Smooth muscle cell (in vitro differentiated cells): Measurements from ENCODE around the gene NUP210. TPM values are rescaled to one million over a fixed set of nuclear protein-coding genes. Genes with fewer than 3 reads are reported as not detected.
"Not testable (repeated sequence)": the region's sequence is repeated elsewhere in the genome, so short reads cannot be mapped to it uniquely, and the experiment has no call there.

Experiments used
- DNase-seq: peaks from one replicate; lab custom pipeline; 2025; ENCODE audit not compliant: unreplicated experiment; lab: John Stamatoyannopoulos, UW
- H2AFZ ChIP-seq: fragments of 200-600 bp; sonication (generic); 2 replicates; pipeline ENCODE4 v1.6.0; 2016; ENCODE audit warnings: antibody characterized with exemption, low read depth, mild to moderate bottlenecking
- H3F3A ChIP-seq: fragments of 200-600 bp; sonication (generic); 2 replicates; pipeline ENCODE4 v1.6.0; 2017; ENCODE audit warnings: antibody characterized with exemption, low read depth
- H3K27ac ChIP-seq: fragments of 200-600 bp; sonication (generic); 2 replicates; pipeline ENCODE4 v1.5.1; 2016; ENCODE audit warnings: low read depth, mild to moderate bottlenecking
- H3K27me3 ChIP-seq: fragments of 200-600 bp; sonication (generic); 2 replicates; pipeline ENCODE4 v1.6.1; 2016; ENCODE audit warnings: low read depth, mild to moderate bottlenecking
- H3K36me3 ChIP-seq: fragments of 200-600 bp; sonication (generic); 2 replicates; pipeline ENCODE4 v1.5.1; 2016; ENCODE audit warnings: low read depth
- H3K4me1 ChIP-seq: fragments of 200-600 bp; sonication (generic); 2 replicates; pipeline ENCODE4 v1.5.1; 2016; ENCODE audit warnings: low read depth
- H3K4me2 ChIP-seq: fragments of 200-600 bp; sonication (generic); 2 replicates; pipeline ENCODE4 v1.6.0; 2016; ENCODE audit warnings: mild to moderate bottlenecking
- H3K4me3 ChIP-seq: fragments of 200-600 bp; sonication (generic); 2 replicates; pipeline ENCODE4 v1.5.1; 2016; ENCODE audit warnings: mild to moderate bottlenecking
- H3K79me2 ChIP-seq: fragments of 200-600 bp; sonication (generic); 2 replicates; pipeline ENCODE4 v1.6.0; 2016; ENCODE audit warnings: low read depth, mild to moderate bottlenecking
- H3K9ac ChIP-seq: fragments of 200-600 bp; sonication (generic); 2 replicates; pipeline ENCODE4 v1.6.0; 2016; ENCODE audit warnings: low read depth
- H3K9me3 ChIP-seq: fragments of 200-600 bp; sonication (generic); replicated peaks from 2 replicates; pipeline ENCODE4 v1.5.1; 2016; ENCODE audit warnings: low read depth
- H4K20me1 ChIP-seq: fragments of 200-600 bp; sonication (generic); 2 replicates; pipeline ENCODE4 v1.6.0; 2016; ENCODE audit warnings: low read depth
- CTCF ChIP-seq: fragments of 200-600 bp; sonication (generic); IDR thresholded peaks from 2 replicates; pipeline ENCODE4 v1.5.1; 2017; ENCODE audit warnings: borderline replicate concordance, mild to moderate bottlenecking, antibody characterized with exemption; ENCODE audit not compliant: insufficient read depth, poor library complexity, severe bottlenecking
- WGBS: methylation state at CpG from one replicate; pipeline ENCODE4 v1.1.7; 2016; ENCODE audit warnings: low lambda C conversion rate; 5-methylcytosine and 5-hydroxymethylcytosine counted together
- polyA plus RNA-seq: library from polyadenylated mRNA; unstranded; fragments of >200 nt; fragmentation: Nextera tagmentation; extraction: Ambion mirVana; gene quantifications from 2 replicates; pipeline ENCODE4 v1.2.1, GENCODE V29; 2016
- total RNA-seq: library from RNA; depleted of rRNA; stranded (reverse); fragments of >200 nt; gene quantifications from 2 replicates; pipeline ENCODE4 v1.2.3, GENCODE V29; 2014

The NUP210 gene
- total and polyA plus RNA-seq, 2 experiments from 2014 or later = 0.35 to 1.5 TPM

DNA sequence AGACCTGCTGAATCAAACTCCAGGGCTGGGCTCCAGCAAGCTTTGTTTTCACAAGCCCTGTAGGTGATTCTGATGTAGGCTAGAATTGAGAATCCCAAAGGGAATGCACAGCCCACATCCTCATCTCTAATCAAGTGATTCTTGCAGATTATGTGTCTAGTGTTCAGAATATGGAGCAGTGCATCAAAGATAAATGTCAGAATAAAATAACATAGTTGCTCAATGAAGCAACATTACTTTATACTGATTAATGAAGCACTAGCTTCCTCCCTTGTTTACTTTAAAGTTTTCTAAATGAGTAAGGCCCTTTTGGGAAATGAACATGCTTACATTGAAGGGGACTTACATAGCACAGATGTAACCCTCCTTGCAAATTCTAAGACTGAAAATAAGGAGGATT lies 39.2 kb downstream of the NUP210 start:
- no peak overlapping the region for H2AFZ ChIP-seq
- no peak overlapping the region for H3K4me3 ChIP-seq
- no peak for TF ChIP-seq CTCF
- no peak for DNase-seq
- H3K27ac ChIP-seq = no peak overlapping the region
- H3K79me2 ChIP-seq = no peaks in the 10 kb centered on the region
- no peaks in the 10 kb centered on the region for H3K9me3 ChIP-seq
- H3K9ac ChIP-seq = no peak overlapping the region
- H3K4me1 ChIP-seq = peaks cover 4% of the 10 kb centered on the region
- no peak overlapping the region for H3K4me2 ChIP-seq
- no peaks in the 10 kb centered on the region for H3K36me3 ChIP-seq
- H3K27me3 ChIP-seq = no peaks in the 10 kb centered on the region
- no peaks in the 10 kb centered on the region for H4K20me1 ChIP-seq
- no peaks in the 10 kb centered on the region for H3F3A ChIP-seq

DNA sequence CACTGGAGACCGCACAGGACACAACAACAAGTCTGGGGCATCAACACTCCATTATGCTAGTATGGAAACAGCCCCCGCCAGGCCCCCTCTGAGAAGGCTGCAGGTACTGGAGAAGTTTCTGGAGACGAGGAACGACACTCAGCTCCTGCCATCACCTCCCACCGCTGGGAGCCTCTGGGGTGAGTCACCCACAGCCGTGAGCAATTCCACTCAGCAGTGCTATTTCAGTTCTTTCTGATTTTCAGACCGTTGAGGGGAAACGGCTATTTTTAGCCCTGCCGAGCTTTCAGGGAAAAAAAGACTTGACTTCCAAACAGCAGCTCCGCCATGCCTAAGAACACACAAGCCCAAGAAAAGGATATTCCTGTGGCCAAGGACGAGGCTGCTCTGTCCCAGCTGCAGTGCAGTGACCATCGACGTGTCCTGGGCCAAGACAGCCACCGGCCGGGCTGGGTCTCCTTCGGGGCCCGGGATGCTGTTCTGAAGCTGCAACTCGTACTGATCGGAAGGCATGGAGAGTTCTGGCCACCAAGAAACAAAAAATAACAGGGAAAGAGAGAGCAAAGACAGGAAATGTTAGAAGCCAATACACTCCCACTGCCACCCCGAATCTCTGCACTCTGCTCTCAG lies 40.8 kb downstream of the NUP210 start:
- peaks cover 4% of the 10 kb centered on the region for H3K4me1 ChIP-seq
- no peaks in the 10 kb centered on the region for H3K79me2 ChIP-seq
- no peak for TF ChIP-seq CTCF
- H3K4me3 ChIP-seq = no peak overlapping the region
- H3K4me2 ChIP-seq = peak overlapping the region; percentile 75
- H3K9ac ChIP-seq = no peak overlapping the region
- H2AFZ ChIP-seq = peak overlapping the region; percentile 87
- no peaks in the 10 kb centered on the region for H3F3A ChIP-seq
- no peaks in the 10 kb centered on the region for H4K20me1 ChIP-seq
- H3K36me3 ChIP-seq = no peaks in the 10 kb centered on the region
- DNase-seq = peak; percentile 28
- peak overlapping the region; percentile 68 for H3K27ac ChIP-seq
- no peaks in the 10 kb centered on the region for H3K27me3 ChIP-seq
- H3K9me3 ChIP-seq = no peaks in the 10 kb centered on the region
- WGBS = 48% methylated on average over 19 of the region's 20 CpGs

DNA sequence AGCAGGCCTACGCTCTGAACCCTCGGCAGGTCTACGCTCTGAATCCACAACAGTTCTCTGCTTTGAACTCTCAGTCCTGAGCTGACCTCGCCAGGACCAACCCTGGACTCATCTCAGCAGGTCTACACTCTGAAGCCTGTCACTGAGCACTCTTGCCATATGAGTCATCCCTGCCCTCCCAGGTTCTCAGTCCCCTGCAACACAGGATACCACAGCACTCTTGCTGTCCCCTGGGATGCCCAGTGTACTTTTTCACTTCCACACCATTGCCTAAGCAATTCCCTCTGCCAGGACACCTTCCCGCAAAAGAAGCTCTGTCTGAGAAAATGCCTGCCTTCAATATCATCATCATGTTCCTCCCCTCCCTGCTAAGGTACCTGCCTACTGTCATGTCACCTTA lies 42.0 kb downstream of the NUP210 start:
- H3K4me1 ChIP-seq = peaks cover 4% of the 10 kb centered on the region
- no peak overlapping the region for H3K9ac ChIP-seq
- no peak overlapping the region for H2AFZ ChIP-seq
- no peaks in the 10 kb centered on the region for H3K9me3 ChIP-seq
- H3K79me2 ChIP-seq = no peaks in the 10 kb centered on the region
- TF ChIP-seq CTCF = no peak
- H3K4me2 ChIP-seq = no peak overlapping the region
- H3K36me3 ChIP-seq = no peaks in the 10 kb centered on the region
- no peaks in the 10 kb centered on the region for H3K27me3 ChIP-seq
- DNase-seq = no peak
- 94% methylated on average over 5 of the region's 5 CpGs for WGBS
- H4K20me1 ChIP-seq = no peaks in the 10 kb centered on the region
- no peak overlapping the region for H3K27ac ChIP-seq
- no peak overlapping the region for H3K4me3 ChIP-seq
- no peaks in the 10 kb centered on the region for H3F3A ChIP-seq

- H3K9ac ChIP-seq, H3K4me1 ChIP-seq, H3K4me3 ChIP-seq, H3F3A ChIP-seq, H4K20me1 ChIP-seq, H3K79me2 ChIP-seq, H3K36me3 ChIP-seq, DNase-seq, H3K4me2 ChIP-seq, H3K27ac ChIP-seq, H3K27me3 ChIP-seq, H3K9me3 ChIP-seq, H2AFZ ChIP-seq: not testable (repeated sequence)
- 100% methylated on average over 2 of the region's 2 CpGs for WGBS
These were observed 42.4 kb downstream of the NUP210 start for GRCh38 chr3:13377741-13378140.
